Mesendoderm (in vitro differentiated cells): ENCODE results near the gene OTOS.

ENCODE experiments used
- DNase-seq: peaks from one replicate; pipeline ENCODE4 v3.0.0; 2013
- H2AK5ac ChIP-seq: 2 replicates; pipeline ENCODE4 v1.6.1; 2013; ENCODE audit warnings: low read length, inconsistent platforms
- H2BK120ac ChIP-seq: 2 replicates; pipeline ENCODE4 v1.6.1; 2013; ENCODE audit warnings: low read depth, mild to moderate bottlenecking, low read length, moderate library complexity, mixed read lengths
- H2BK15ac ChIP-seq: replicated peaks from 2 replicates; pipeline ENCODE4 v1.6.1; 2013; ENCODE audit warnings: low read depth, mild to moderate bottlenecking, moderate library complexity
- H2BK5ac ChIP-seq: 2 replicates; pipeline ENCODE4 v1.6.1; 2013; ENCODE audit warnings: low read length, inconsistent platforms
- H3K18ac ChIP-seq: 2 replicates; pipeline ENCODE4 v1.6.1; 2013; ENCODE audit warnings: mild to moderate bottlenecking, low read length, mixed read lengths
- H3K23ac ChIP-seq: one replicate; pipeline ENCODE4 v1.6.1; 2013; ENCODE audit warnings: low read length
- H3K27ac ChIP-seq: 2 replicates; pipeline ENCODE4 v1.5.1; 2013; ENCODE audit warnings: low read depth, mild to moderate bottlenecking, inconsistent platforms, low read length, moderate library complexity
- H3K27me3 ChIP-seq: 2 replicates; pipeline ENCODE4 v1.6.1; 2013; ENCODE audit warnings: low read length, control low read depth, mild to moderate bottlenecking, inconsistent platforms; ENCODE audit not compliant: insufficient read depth, poor library complexity
- H3K36me3 ChIP-seq: 2 replicates; pipeline ENCODE4 v1.6.1; 2013; ENCODE audit warnings: low read length, inconsistent platforms; ENCODE audit not compliant: control insufficient read depth, insufficient read depth
- H3K4ac ChIP-seq: one replicate; pipeline ENCODE4 v1.6.1; 2013; ENCODE audit warnings: low read depth, mild to moderate bottlenecking, low read length, moderate library complexity
- H3K4me1 ChIP-seq: 2 replicates; pipeline ENCODE4 v1.6.1; 2013; ENCODE audit warnings: low read depth, low read length, inconsistent platforms; ENCODE audit not compliant: control insufficient read depth
- H3K4me2 ChIP-seq: 2 replicates; pipeline ENCODE4 v1.6.1; 2013; ENCODE audit warnings: low read length
- H3K4me3 ChIP-seq: 2 replicates; pipeline ENCODE4 v1.5.1; 2013; ENCODE audit warnings: mild to moderate bottlenecking, low read length
- H3K56ac ChIP-seq: one replicate; pipeline ENCODE4 v1.6.1; 2013; ENCODE audit warnings: low read length
- H3K79me1 ChIP-seq: 2 replicates; pipeline ENCODE4 v1.6.1; 2013; ENCODE audit warnings: low read length, inconsistent platforms
- H3K79me2 ChIP-seq: 2 replicates; pipeline ENCODE4 v1.6.1; 2013; ENCODE audit warnings: mild to moderate bottlenecking, low read length; ENCODE audit not compliant: control insufficient read depth, insufficient read depth
- H3K9ac ChIP-seq: 2 replicates; pipeline ENCODE4 v1.6.1; 2013; ENCODE audit warnings: low read length, inconsistent platforms
- H4K5ac ChIP-seq: one replicate; pipeline ENCODE4 v1.6.1; 2013; ENCODE audit warnings: low read length
- H4K8ac ChIP-seq: one replicate; pipeline ENCODE4 v1.6.1; 2013; ENCODE audit warnings: low read depth, mild to moderate bottlenecking, control low read depth, low read length, moderate library complexity
- WGBS: extraction: QIAGEN DNeasy Blood & Tissue Kit; methylation state at CpG from one replicate; pipeline ENCODE4 v1.1.7; 2013; ENCODE audit warnings: low lambda C conversion rate, missing lambda C conversion rate; ENCODE audit not compliant: insufficient coverage; ENCODE audit errors: extremely low coverage; 5-methylcytosine and 5-hydroxymethylcytosine counted together

OTOS gene

GRCh38 chr2:240141736-240142135 lies 1.3 kb upstream of the OTOS start:
- Histone ChIP-seq H3K18ac (no peak overlapping the region), H3K79me1 (no peaks in the 10 kb centered on the region), H3K36me3 (no peaks in the 10 kb centered on the region), H3K23ac (no peak overlapping the region), H3K56ac (no peak overlapping the region), H3K4me3 (no peak overlapping the region), H3K27me3 (no peaks in the 10 kb centered on the region), H3K4ac (no peak overlapping the region), H3K9ac (no peak overlapping the region), H2BK5ac (no peak overlapping the region), H3K4me2 (no peak overlapping the region), H3K27ac (no peak overlapping the region), H3K4me1 (no peaks in the 10 kb centered on the region), H3K79me2 (no peaks in the 10 kb centered on the region), H2BK120ac (no peak overlapping the region), H2AK5ac (no peak overlapping the region), H4K5ac (no peak overlapping the region), H2BK15ac (no peak overlapping the region), H4K8ac (no peak overlapping the region)
- no CpG with 5 or more reads among the region's 14 CpGs for WGBS
- no peak for DNase-seq

- H3K79me2 ChIP-seq, result no peaks in the 10 kb centered on the region
- no peak overlapping the region for H2BK15ac ChIP-seq
- no peak for DNase-seq
- H3K4me1 ChIP-seq, result no peaks in the 10 kb centered on the region
- no peaks in the 10 kb centered on the region for H3K79me1 ChIP-seq
- no peaks in the 10 kb centered on the region for H3K36me3 ChIP-seq
- H4K8ac ChIP-seq, result no peak overlapping the region
- H3K4me3 ChIP-seq, result no peak overlapping the region
- no peak overlapping the region for H3K9ac ChIP-seq
- no peak overlapping the region for H3K27ac ChIP-seq
- no peak overlapping the region for H3K18ac ChIP-seq
- H4K5ac ChIP-seq, result no peak overlapping the region
- no peak overlapping the region for H2BK120ac ChIP-seq
- no peak overlapping the region for H3K56ac ChIP-seq
- no CpG with 5 or more reads among the region's 11 CpGs for WGBS
- no peaks in the 10 kb centered on the region for H3K27me3 ChIP-seq
- no peak overlapping the region for H3K4ac ChIP-seq
- H2BK5ac ChIP-seq, result no peak overlapping the region
- no peak overlapping the region for H3K23ac ChIP-seq
- H2AK5ac ChIP-seq, result no peak overlapping the region
- H3K4me2 ChIP-seq, result no peak overlapping the region
These were observed 462 bp upstream of the OTOS start for GRCh38 chr2:240140920-240141319.

- no peak overlapping the region for H2BK120ac ChIP-seq
- no peak overlapping the region for H3K4ac ChIP-seq
- H2BK15ac ChIP-seq, result no peak overlapping the region
- H3K36me3 ChIP-seq, result no peaks in the 10 kb centered on the region
- no peak overlapping the region for H3K4me3 ChIP-seq
- no peak overlapping the region for H3K56ac ChIP-seq
- peaks cover 11% of the 10 kb centered on the region for H3K79me2 ChIP-seq
- H3K18ac ChIP-seq, result no peak overlapping the region
- H2BK5ac ChIP-seq, result no peak overlapping the region
- H3K27me3 ChIP-seq, result no peaks in the 10 kb centered on the region
- H3K9ac ChIP-seq, result no peak overlapping the region
- no peak overlapping the region for H4K8ac ChIP-seq
- H3K4me1 ChIP-seq, result peaks cover 5% of the 10 kb centered on the region
- WGBS, result no CpG with 5 or more reads among the region's 14 CpGs
- no peak for DNase-seq
- H3K27ac ChIP-seq, result no peak overlapping the region
- H2AK5ac ChIP-seq, result no peak overlapping the region
- H3K79me1 ChIP-seq, result peaks cover 8% of the 10 kb centered on the region
- no peak overlapping the region for H3K4me2 ChIP-seq
- no peak overlapping the region for H3K23ac ChIP-seq
- no peak overlapping the region for H4K5ac ChIP-seq
These were observed 628 bp downstream of the OTOS start for GRCh38 chr2:240139666-240140393.

GRCh38 chr2:240139011-240139441 lies 1.4 kb downstream of the OTOS start:
- Histone ChIP-seq H3K27me3 (no peaks in the 10 kb centered on the region), H3K79me2 (peaks cover 18% of the 10 kb centered on the region), H3K4ac (no peak overlapping the region), H3K56ac (no peak overlapping the region), H2BK120ac (no peak overlapping the region), H4K8ac (no peak overlapping the region), H3K36me3 (no peaks in the 10 kb centered on the region), H3K4me3 (no peak overlapping the region), H3K9ac (no peak overlapping the region), H3K79me1 (peaks cover 15% of the 10 kb centered on the region), H2BK5ac (no peak overlapping the region), H2AK5ac (no peak overlapping the region), H3K27ac (no peak overlapping the region), H3K23ac (no peak overlapping the region), H3K4me2 (no peak overlapping the region), H3K4me1 (peaks cover 5% of the 10 kb centered on the region), H3K18ac (no peak overlapping the region), H2BK15ac (no peak overlapping the region), H4K5ac (no peak overlapping the region)
- DNase-seq, result no peak
- WGBS, result no CpG with 5 or more reads among the region's 15 CpGs

- DNase-seq, result no peak
These were observed 2.0 kb downstream of the OTOS start for GRCh38 chr2:240138254-240138984.

More at GRCh38 chr2:240138254-240138984, 2.0 kb downstream of the OTOS start:
- H3K18ac ChIP-seq, result no peak overlapping the region
- no peaks in the 10 kb centered on the region for H3K27me3 ChIP-seq
- no peak overlapping the region for H3K56ac ChIP-seq
- peaks cover 18% of the 10 kb centered on the region for H3K79me2 ChIP-seq
- no peak overlapping the region for H3K4ac ChIP-seq
- H2BK15ac ChIP-seq, result no peak overlapping the region
- no peak overlapping the region for H3K4me2 ChIP-seq
- H2AK5ac ChIP-seq, result no peak overlapping the region
- H3K23ac ChIP-seq, result no peak overlapping the region
- no peak overlapping the region for H2BK120ac ChIP-seq
- H3K4me3 ChIP-seq, result no peak overlapping the region
- H3K9ac ChIP-seq, result no peak overlapping the region
- H3K79me1 ChIP-seq, result peaks cover 17% of the 10 kb centered on the region
- H3K4me1 ChIP-seq, result peaks cover 5% of the 10 kb centered on the region
- no peak overlapping the region for H3K27ac ChIP-seq
- peaks cover under 1% of the 10 kb centered on the region for H3K36me3 ChIP-seq
- no peak overlapping the region for H4K8ac ChIP-seq
- no peak overlapping the region for H4K5ac ChIP-seq
- no CpG with 5 or more reads among the region's 9 CpGs for WGBS
- no peak overlapping the region for H2BK5ac ChIP-seq
